Ishikawa (cell line): ENCODE measurements around the gene SSC4D.

Source experiments
- CEBPB ChIP-seq: IDR thresholded peaks from 2 replicates; pipeline ENCODE4 v1.6.1; 2012
- CREB1 ChIP-seq: IDR thresholded peaks from 2 replicates; pipeline ENCODE4 v1.6.1; 2012; ENCODE audit warnings: low read depth
- EGR1 ChIP-seq: IDR thresholded peaks from 2 replicates; pipeline ENCODE4 v1.6.1; 2012
- EP300 ChIP-seq: IDR thresholded peaks from 2 replicates; pipeline ENCODE4 v1.6.1; 2012; ENCODE audit warnings: borderline replicate concordance
- FOXM1 ChIP-seq: IDR thresholded peaks from 2 replicates; pipeline ENCODE4 v1.6.1; 2012; ENCODE audit warnings: low read depth, borderline replicate concordance
- MAX ChIP-seq: IDR thresholded peaks from 2 replicates; pipeline ENCODE4 v1.6.1; 2012
- REST ChIP-seq: IDR thresholded peaks from 2 replicates; pipeline ENCODE4 v1.6.1; 2012; ENCODE audit warnings: low read depth, mild to moderate bottlenecking
- TAF1 ChIP-seq: IDR thresholded peaks from 2 replicates; pipeline ENCODE4 v1.6.1; 2012; ENCODE audit warnings: low read depth, mild to moderate bottlenecking
- TCF12 ChIP-seq: IDR thresholded peaks from 2 replicates; pipeline ENCODE4 v1.6.1; 2012; ENCODE audit warnings: low read depth
- TEAD4 ChIP-seq: IDR thresholded peaks from 2 replicates; pipeline ENCODE4 v1.6.1; 2012
- YY1 ChIP-seq: IDR thresholded peaks from 2 replicates; pipeline ENCODE4 v1.6.1; 2012; ENCODE audit warnings: low read depth

- no peak for TF ChIP-seq FOXM1
- no peak for TF ChIP-seq TAF1
- TF ChIP-seq CEBPB = no peak
- no peak for TF ChIP-seq EGR1
- TF ChIP-seq TCF12 = no peak
- TF ChIP-seq REST = no peak
- no peak for TF ChIP-seq CREB1
- TF ChIP-seq EP300 = no peak
- no peak for TF ChIP-seq MAX
- no peak for TF ChIP-seq TEAD4
- TF ChIP-seq YY1 = no peak
These were observed 52.7 kb downstream of the SSC4D start for GRCh38 chr7:76356823-76357222.
